Activated CD8-positive, alpha-beta memory T cell treated with anti-CD3 and anti-CD28 coated beads, Interleukin-2, amount 50 U/mL, for 1 hour (primary cell): ENCODE data around the gene FHDC1.

Experiments
- DNase-seq: peaks from one replicate; pipeline ENCODE4 v3.0.0-alpha.2; 2020; ENCODE audit errors: extremely low read depth

FHDC1 gene

GRCh38 chr4:152981278-152981677, 45.2 kb downstream of the FHDC1 start:
- DNase-seq = no peak

DNA sequence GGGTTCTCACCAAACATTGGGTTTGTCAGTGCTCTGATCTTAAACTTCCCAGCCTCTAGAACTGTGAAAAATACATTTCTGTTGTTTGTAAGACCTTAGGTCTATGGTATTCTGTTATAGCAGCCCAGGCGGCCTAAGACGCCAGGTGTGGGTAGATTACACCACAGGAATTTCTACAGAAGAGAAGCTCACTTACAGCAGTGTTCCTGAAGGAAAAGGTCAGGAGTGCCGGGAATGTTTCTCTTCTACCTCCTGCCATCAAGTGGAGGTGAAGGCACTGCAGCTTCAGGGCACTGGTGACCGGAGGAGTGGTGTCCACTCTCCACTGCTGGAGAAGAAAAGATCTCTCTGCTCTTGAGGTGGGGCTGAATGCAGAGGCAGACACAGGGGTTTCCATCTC, 45.7 kb downstream of the FHDC1 start:
- no peak for DNase-seq

DNA sequence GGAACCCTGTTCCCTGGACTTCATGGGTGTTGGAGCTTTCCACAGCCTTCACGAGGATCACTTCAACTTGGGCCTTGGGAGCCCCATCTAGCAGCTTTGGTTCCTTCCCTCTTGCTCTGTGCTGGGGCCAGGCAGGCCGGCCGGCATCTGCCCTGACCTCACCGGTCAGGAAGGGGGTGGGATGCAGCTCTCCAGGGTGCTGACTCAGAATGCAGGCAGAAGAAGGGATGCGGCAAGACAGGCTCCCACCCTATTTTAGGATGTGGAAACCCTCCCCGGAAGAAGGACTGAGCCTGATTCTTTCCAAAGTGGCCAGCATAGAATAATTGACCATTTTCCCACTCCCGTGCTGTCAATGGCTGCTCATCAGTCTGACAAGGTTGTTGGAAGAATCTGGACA, 47.1 kb downstream of the FHDC1 start:
- no peak for DNase-seq

GRCh38 chr4:152983774-152984411, 47.8 kb downstream of the FHDC1 start:
- no peak for DNase-seq

DNA sequence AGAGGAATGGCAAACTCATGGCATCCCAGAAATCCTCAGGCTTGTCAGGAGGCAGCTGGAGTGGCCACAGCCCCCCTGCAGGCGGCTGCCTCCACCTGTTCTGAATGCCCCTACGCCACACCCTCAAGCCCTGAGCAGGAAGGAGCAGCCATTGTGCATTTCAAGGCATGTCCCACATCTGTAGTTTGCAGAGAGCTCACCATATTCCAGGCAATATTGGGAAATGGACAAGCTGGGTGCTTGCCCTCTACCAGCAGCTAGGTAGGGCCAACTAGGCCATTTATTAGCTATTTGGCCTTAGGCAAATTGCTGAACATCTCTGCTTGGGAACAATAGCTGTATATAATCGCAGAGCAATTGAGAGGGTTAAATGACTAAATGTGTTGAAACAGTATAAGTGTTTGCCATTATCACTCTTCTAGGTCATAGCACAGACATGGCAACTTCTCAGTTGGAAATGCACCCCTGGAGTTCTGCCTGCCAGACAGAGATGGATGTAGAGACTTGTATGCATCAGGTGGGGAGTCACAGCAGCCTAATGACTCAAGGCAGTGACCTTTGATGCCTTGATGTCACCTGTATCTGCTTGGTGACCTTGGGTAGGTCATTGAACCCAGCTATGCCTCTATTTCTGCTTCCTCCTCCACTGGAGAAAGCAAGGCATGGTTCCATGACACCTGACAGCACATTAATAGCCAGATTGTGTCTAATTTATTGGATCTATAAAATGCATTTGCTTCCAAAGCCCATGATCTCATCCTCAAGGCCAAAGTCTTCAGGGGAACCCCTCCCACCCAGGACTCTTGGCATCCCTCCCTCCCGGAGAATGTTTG, 52.8 kb downstream of the FHDC1 start:
- no peak for DNase-seq

GRCh38 chr4:152989554-152989970, 53.4 kb downstream of the FHDC1 start:
- no peak for DNase-seq

DNA sequence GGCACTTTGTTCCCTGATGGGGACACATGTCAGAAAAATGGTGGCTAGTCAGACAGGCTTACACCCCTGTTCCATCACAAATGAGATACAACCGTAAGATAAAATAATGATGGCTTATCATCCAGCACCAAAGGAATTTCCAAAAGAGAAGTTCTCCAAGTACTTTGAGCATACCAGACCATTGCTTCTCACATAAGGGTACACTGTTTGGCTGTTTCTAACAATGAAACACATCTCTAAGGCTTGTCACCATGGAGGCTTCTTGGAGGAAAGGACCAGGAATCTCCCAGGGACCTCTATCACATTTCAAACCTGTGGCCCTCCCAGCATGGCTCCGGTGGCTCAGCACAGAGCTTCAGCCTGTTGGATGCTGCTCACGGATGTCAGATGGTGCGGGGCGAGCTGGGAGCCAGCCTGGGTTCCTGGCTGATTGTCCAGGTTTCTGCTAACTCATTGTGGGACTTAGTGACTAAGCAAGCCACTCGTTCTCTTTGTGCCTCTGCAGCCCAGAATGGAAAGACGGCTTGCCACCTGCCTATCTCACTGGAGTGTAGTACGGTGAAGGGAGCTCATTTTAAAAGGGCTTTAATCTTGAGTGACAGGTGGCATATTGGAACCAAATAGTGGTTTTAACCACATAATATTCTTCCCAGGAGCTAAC, 54.5 kb downstream of the FHDC1 start:
- no peak for DNase-seq

- DNase-seq = no peak
These were observed 55.3 kb downstream of the FHDC1 start for GRCh38 chr4:152991398-152991797.

GRCh38 chr4:152992027-152992426, 55.9 kb downstream of the FHDC1 start:
- DNase-seq = no peak

DNA sequence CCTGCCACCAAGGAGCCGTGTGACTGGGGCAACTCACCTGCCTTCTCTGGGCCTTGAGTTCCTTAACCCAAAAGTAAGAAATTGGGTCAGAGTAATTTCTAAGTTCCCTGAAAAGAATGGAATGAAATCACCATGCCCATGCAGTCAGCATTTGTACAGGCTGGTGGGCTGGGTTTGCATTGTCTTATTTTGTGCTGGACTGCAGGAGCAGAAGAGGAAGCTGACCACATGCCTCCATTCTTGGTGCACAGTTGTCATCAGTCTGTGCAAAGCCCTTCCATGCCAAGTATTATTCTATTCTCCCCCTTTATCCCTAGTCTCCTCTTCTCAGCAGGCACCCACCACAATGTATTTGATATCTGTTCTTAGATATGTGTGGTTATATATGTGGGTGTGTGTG, 56.3 kb downstream of the FHDC1 start:
- DNase-seq = no peak

DNA sequence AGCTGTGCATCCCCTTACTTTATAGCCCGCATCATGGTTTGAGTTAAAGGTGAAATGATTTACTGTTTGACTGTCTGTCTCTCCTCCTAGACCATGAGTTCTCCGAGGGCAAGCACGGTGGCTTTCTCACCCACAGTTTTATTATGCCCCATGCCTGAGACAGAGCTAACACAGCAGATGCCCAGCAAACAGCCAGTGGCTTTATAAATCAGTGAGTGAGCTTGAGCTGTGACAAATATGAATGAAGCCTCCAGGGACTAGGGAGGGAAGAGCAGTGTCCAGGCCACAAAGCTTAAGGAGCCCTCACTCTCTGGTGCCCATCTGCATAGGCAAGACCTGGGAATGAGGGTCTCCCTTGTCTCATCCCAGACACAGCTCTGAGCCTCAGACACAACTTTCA, 57.9 kb downstream of the FHDC1 start:
- no peak for DNase-seq

DNA sequence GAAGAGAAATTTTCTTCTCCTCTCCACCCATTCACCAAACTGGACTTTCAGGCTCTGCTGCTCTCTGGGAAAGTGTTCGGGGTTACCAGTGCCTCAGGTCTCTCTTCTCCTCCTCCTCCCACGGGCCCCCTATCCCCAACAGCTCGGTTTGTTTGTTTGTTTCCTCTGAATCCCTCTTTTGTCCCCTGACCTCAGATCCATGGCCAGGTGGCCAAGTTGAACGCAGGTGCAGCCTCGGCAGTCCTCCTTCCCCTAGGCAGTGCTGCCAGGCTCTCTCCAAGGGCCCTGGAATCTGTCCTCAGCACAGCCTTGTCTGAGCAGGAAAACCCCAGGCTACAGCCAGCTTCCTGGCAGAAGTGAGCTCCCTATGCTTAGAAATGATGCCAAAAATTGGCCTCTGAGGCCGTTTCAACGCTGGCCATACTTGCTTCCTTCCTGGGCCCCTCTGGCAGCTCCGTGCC, 60.0 kb downstream of the FHDC1 start:
- DNase-seq = no peak

DNA sequence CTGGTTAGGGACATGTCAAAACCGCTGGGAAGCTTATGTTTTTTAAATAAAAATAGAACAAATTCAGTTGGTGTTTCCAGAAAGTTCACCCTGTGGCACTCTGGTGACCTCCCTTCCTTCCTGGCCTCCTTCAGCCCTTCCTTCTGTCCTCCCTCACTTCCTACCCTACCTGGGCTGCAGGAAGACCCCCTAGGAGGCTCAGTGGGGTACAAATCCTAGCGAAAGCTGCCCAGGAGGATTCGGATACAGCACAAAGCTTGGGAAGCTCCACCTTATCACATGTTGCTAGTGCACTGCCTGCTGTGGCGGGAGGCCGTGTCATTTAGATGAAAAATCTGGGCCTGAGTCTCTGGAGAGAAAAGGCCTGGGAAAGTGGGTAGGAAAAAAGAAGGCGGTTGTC, 60.5 kb downstream of the FHDC1 start:
- no peak for DNase-seq

GRCh38 chr4:152997288-152997687, 61.2 kb downstream of the FHDC1 start:
- DNase-seq = no peak

DNA sequence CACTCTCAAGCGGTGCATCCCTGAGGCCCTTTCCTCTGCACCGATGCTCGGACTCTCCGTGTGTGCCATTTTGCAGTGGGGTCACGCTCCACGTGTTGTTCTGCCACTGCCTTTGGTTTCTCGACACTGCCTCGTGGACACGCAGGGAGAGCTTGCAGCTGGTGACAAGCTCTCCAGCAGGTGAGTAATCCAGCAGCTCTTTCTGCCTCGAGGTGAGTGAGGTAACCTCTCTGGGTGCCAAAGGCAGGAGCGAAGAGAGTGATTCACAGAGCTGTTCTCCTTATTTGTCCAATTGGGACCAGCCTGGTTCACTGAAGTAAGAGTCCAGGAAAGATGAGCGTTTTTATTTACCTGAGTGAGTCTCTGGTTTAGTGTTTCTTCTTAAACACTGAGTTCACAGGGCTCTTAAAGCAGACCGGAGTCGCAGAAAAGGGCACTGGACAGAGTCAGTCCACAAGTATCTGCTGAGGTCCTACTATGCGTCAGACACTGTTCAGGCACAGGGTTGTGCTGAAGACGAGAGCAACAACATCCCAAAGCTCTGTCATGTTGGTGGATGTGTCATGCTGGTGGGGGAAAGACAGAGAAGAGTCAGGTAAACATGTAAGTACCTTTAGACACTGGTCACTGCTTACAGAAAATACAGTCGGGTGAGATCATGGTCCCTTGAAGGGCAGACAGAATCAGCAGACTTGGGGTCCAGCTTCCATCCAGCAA, 61.8 kb downstream of the FHDC1 start:
- no peak for DNase-seq

DNA sequence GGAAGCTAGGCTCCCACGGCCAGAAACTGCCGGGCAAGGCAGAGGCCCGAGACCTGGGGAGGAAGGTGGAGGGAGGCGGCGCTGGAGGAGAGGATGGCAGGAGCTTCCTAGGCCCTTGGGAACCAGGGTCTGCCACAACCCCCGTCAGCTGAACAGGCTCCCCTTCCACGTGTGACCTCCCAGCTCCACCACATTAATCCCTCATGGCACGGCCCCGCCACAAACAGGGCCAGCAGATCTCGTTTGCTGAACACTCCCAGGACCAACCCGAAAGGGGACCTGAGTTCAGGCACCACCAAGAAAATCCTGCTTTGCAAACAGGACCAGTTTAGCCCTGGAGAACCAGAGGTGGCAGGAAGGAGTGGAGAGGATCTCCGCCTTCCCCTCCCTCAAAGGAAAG, 62.7 kb downstream of the FHDC1 start:
- DNase-seq = no peak

DNA sequence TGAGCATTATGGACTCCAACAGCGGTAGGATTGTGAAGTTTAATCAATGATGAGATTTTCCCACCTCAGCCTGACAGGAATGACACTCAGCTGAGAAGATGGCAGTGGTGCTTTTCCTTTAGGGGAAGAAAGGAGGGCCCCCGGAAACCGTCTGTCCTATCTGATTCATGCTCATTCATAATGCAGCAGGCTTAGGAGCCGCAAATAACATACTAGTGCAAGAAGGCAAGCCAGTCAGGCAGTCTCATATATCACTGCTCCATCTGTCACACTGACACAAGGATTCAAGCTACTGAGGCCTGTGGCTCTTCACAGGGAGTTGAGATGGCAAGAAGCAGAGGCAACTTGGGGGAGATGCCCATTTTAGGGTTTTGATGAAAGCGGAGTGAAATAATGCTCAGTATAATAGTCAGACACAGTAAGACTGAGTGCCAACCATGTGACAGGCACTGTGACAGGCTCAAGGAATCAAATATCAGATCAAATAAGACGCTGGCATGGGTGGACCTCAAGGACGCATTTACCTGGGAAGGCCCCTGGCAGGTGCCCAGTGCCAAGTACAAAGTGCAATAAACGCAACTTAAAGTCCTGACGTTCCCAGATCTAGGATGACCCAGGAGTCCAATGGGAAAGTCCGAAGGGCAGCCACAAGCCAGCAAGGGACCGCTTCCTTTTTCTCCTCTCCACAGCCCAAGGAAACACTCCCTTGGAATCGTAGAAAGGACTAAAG, 63.4 kb downstream of the FHDC1 start:
- DNase-seq = no peak

DNA sequence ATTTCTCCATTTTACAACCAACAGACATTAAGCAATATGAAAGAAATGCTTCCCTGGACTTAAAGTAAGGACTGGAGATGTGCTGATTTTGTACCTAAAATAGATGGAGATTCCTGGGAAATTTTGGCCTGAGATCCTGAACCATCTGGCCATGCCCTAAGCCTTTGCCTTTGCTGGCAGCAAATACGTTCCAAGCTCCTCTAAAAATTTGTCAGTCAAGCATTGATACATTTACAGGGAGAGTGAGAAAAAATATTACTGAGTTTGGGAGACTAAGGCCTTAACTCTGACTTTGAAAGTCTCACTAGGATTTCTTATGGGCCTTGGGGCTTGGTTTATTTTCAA, 63.9 kb downstream of the FHDC1 start:
- DNase-seq = no peak

- DNase-seq = no peak
These were observed 65.5 kb downstream of the FHDC1 start for GRCh38 chr4:153001626-153002025.

- no peak for DNase-seq
These were observed 66.0 kb downstream of the FHDC1 start for GRCh38 chr4:153002110-153002509.

DNA sequence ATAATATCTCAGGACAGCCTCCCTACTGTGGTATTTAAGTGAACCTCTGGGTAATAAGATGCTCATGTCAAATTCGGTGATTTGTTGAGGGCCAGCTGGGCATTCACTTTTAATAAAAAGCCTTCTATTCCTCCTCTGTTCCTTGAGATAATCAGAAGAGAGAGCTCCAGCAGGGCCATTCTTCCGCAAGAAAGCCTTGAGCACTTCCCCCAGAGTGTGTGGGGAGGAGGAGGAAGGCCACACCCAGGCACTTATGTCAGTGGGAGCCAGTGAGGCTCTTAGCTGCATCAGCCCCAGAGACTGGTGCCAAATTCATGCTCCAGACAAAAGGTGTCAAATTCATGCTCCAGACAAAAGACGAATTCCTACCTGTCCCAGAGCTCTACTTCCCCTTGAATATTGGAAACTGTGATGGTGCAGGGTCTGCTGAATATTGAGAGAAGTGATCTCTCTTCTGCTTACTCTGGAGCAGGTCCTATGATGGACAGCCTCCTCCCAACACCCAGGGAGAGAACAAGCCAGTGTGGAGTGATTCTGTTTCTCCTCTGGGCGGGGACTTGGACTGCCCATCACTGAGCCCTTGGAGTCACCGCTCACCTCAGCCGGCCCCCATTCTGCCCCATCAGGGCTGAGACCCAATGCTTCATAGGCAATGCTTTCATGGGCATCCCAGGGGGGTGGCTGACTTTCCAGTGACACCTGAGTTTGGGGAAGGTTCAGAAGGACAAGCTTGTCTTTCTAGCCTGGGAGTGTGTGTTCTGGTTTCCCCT, 68.1 kb downstream of the FHDC1 start:
- no peak for DNase-seq
